B cell (primary cell): ENCODE measurements around the gene BPIFA3. TPM values are rescaled to one million over a fixed set of nuclear protein-coding genes. Genes with fewer than 3 reads are reported as not detected.

ENCODE experiments used
- ATAC-seq: fragments of 200-7000 bp; cut with Tn5 transposase; one replicate; pipeline ENCODE4 v1.10.0; 2021; ENCODE audit warnings: low read depth, mild to moderate bottlenecking, moderate number of reproducible peaks, moderate library complexity
- CTCF ChIA-PET: fragments of 350-600 bp; sonication (Branson Sonifier 250); formaldehyde crosslinking; loops from one replicate; lab custom pipeline; 2021; ENCODE audit warnings: antibody characterized with exemption, inconsistent platforms; lab: Charles Lee
- POLR2A ChIA-PET: fragments of 350-600 bp; sonication (Branson Sonifier 250); formaldehyde crosslinking; loops from one replicate; lab custom pipeline; 2021; ENCODE audit warnings: antibody characterized with exemption; lab: Charles Lee
- DNase-seq: peaks from one replicate; pipeline ENCODE4 v3.0.0; 2013
- H2AFZ ChIP-seq: 2 replicates; pipeline ENCODE4 v1.6.1; 2012; ENCODE audit warnings: mild to moderate bottlenecking, low read depth, low read length; ENCODE audit not compliant: insufficient read depth, poor library complexity, severe bottlenecking
- H3K27ac ChIP-seq, 2 donors: 1 replicate in 1 of 2; 2 replicates in 1 of 2; pipeline ENCODE4 v1.5.1; 2012 to 2013; ENCODE audit warnings: low read length in 2 of 2, mild to moderate bottlenecking in 2 of 2, moderate library complexity in 1 of 2
- H3K27me3 ChIP-seq, 4 experiments: fragments of 200-600 bp in 1 of 4; sonication (generic) in 1 of 4; replicated peaks in 1 of 4; 1 replicate in 2 of 4; 2 replicates in 2 of 4; pipeline versions ENCODE4 v1.6.1 to v1.7.0; 2013 to 2016; ENCODE audit warnings: low read length in 3 of 4, mild to moderate bottlenecking in 2 of 4, mixed read lengths in 1 of 4, moderate library complexity in 1 of 4; ENCODE audit not compliant: insufficient read depth in 4 of 4, control insufficient read depth in 3 of 4; ENCODE audit errors: control extremely low read depth in 1 of 4
- H3K36me3 ChIP-seq, 2 experiments: replicated peaks in 1 of 2; 1 replicate in 1 of 2; 2 replicates in 1 of 2; pipeline versions ENCODE4 v1.6.1 to v1.7.1; 2013; ENCODE audit warnings: low read length in 1 of 2; ENCODE audit not compliant: insufficient read depth in 2 of 2, control insufficient read depth in 1 of 2; ENCODE audit errors: control extremely low read depth in 1 of 2, extremely low read depth in 1 of 2
- H3K4me1 ChIP-seq, 2 donors: fragments of 200-600 bp in 1 of 2; sonication (generic) in 1 of 2; 1 replicate in 1 of 2; 2 replicates in 1 of 2; pipeline versions ENCODE4 v1.5.1 to v1.6.1; 2013 to 2017; ENCODE audit warnings: low read length in 2 of 2; ENCODE audit not compliant: control insufficient read depth in 2 of 2, insufficient read depth in 2 of 2
- H3K4me2 ChIP-seq: replicated peaks from 2 replicates; pipeline ENCODE3; 2012; ENCODE audit warnings: mild to moderate bottlenecking, low read depth, low read length; ENCODE audit not compliant: poor library complexity, severe bottlenecking
- H3K4me3 ChIP-seq, 5 experiments: fragments of 200-600 bp in 1 of 5; sonication (generic) in 1 of 5; 1 replicate in 3 of 5; 2 replicates in 2 of 5; pipeline versions ENCODE4 v1.5.1 to v1.7.0; 2011 to 2016; ENCODE audit warnings: low read length in 4 of 5, mild to moderate bottlenecking in 4 of 5, low read depth in 2 of 5, control low read depth in 1 of 5, moderate library complexity in 1 of 5; ENCODE audit not compliant: insufficient read depth in 1 of 5; ENCODE audit errors: control extremely low read depth in 1 of 5, extremely low read depth in 1 of 5
- H3K79me2 ChIP-seq: fragments of 200-600 bp; sonication (generic); one replicate; pipeline ENCODE4 v1.6.0; 2016; ENCODE audit warnings: low read length; ENCODE audit not compliant: control insufficient read depth, insufficient read depth
- H3K9ac ChIP-seq: fragments of 200-600 bp; sonication (generic); 2 replicates; pipeline ENCODE4 v1.6.1; 2017; ENCODE audit warnings: mild to moderate bottlenecking, low read length, moderate library complexity
- H3K9me3 ChIP-seq, 3 donors: one replicate each; pipeline versions ENCODE4 v1.6.1 to v1.7.1; 2013; ENCODE audit warnings: low read length in 2 of 3; ENCODE audit not compliant: control insufficient read depth in 2 of 3, insufficient read depth in 1 of 3; ENCODE audit errors: control extremely low read depth in 1 of 3
- H4K20me1 ChIP-seq: 2 replicates; pipeline ENCODE4 v1.6.0; 2012; ENCODE audit warnings: mild to moderate bottlenecking, low read length; ENCODE audit not compliant: insufficient read depth, control insufficient read depth, poor library complexity, severe bottlenecking
- H3K27ac Mint-ChIP-seq: one replicate; pipeline ENCODE4 v1.8.0; 2021; ENCODE audit warnings: mixed read lengths
- H3K27me3 Mint-ChIP-seq: one replicate; pipeline ENCODE4 v1.8.0; 2021; ENCODE audit warnings: mixed read lengths
- H3K4me1 Mint-ChIP-seq: one replicate; pipeline ENCODE4 v1.8.0; 2021; ENCODE audit warnings: mixed read lengths
- H3K4me3 Mint-ChIP-seq: one replicate; pipeline ENCODE4 v1.8.0; 2021; ENCODE audit warnings: mixed read lengths
- H3K9me3 Mint-ChIP-seq: one replicate; pipeline ENCODE4 v1.8.0; 2022; ENCODE audit warnings: mixed read lengths; ENCODE audit not compliant: insufficient read depth
- CTCF ChIP-seq: fragments of 200-600 bp; IDR thresholded peaks from one replicate; pipeline ENCODE4 v1.8.0; 2022; ENCODE audit warnings: antibody characterized with exemption, mild to moderate bottlenecking
- EZH2 ChIP-seq: IDR thresholded peaks from 2 replicates; pipeline ENCODE4 v1.6.1; 2012; ENCODE audit warnings: borderline replicate concordance, low read depth, mild to moderate bottlenecking, moderate library complexity, low read length; ENCODE audit not compliant: insufficient read depth, poor library complexity, severe bottlenecking
- WGBS: methylation state at CpG from one replicate; pipeline ENCODE4 v1.1.5; 2013; ENCODE audit warnings: missing lambda C conversion rate; ENCODE audit not compliant: insufficient coverage; 5-methylcytosine and 5-hydroxymethylcytosine counted together
- intact Hi-C: fragments of 100-400 bp; cut with micrococcal nuclease; formaldehyde crosslinking; loops from one replicate; pipeline ENCODE4 v1.10.0; 2022
- polyA plus RNA-seq: library from polyadenylated mRNA; depleted of rRNA; stranded (reverse); fragments of >200 nt; gene quantifications from 2 replicates; pipeline ENCODE4 v1.2.3, GENCODE V29; 2012
- total RNA-seq, 2 donors: library from RNA; stranded (reverse); fragments of 120-200 nt in 1 of 2; gene quantifications; 1 replicate in 1 of 2; 2 replicates in 1 of 2; pipeline versions ENCODE4 v1.2.3 to v1.2.4, GENCODE V29; 2013 to 2022

The BPIFA3 gene
- total and polyA plus RNA-seq, 2 donors (not counting 1 experiment from before 2014, with no cell fraction given), result not detected

GRCh38 chr20:33250666-33251065 is 33.5 kb downstream of the BPIFA3 start:
- ATAC-seq, result no peak
- H3K36me3 ChIP-seq, result no peaks in the 10 kb centered on the region
- no peak overlapping the region for H3K27ac ChIP-seq
- WGBS, result 75% methylated on average over 1 of the region's 2 CpGs
- no peak for DNase-seq
- H3K27me3 ChIP-seq, result no peaks in the 10 kb centered on the region
- no peaks in the 10 kb centered on the region for H3K4me1 Mint-ChIP-seq
- no peaks in the 10 kb centered on the region for H3K9me3 ChIP-seq
- no peak for TF ChIP-seq CTCF
- TF ChIP-seq EZH2, result no peak
- intact Hi-C loops, result no loop called here
- no peak overlapping the region for H3K9ac ChIP-seq
- peaks cover 13% of the 10 kb centered on the region for H3K27me3 Mint-ChIP-seq
- no peaks in the 10 kb centered on the region for H3K4me1 ChIP-seq
- H3K4me3 ChIP-seq, result no peak overlapping the region
- no peak overlapping the region for H3K27ac Mint-ChIP-seq
- ChIA-PET POLR2A (no interaction called here), CTCF (no interaction called here)
- no peaks in the 10 kb centered on the region for H3K79me2 ChIP-seq
- no peaks in the 10 kb centered on the region for H3K9me3 Mint-ChIP-seq
- no peak overlapping the region for H3K4me3 Mint-ChIP-seq
- H3K4me2 ChIP-seq, result no peak overlapping the region
- no peaks in the 10 kb centered on the region for H4K20me1 ChIP-seq
- no peak overlapping the region for H2AFZ ChIP-seq

- DNase-seq, result no peak
- H4K20me1 ChIP-seq, result no peaks in the 10 kb centered on the region
- no peaks in the 10 kb centered on the region for H3K36me3 ChIP-seq
- H3K4me3 ChIP-seq, result no peak overlapping the region
- no peak for ATAC-seq
- H2AFZ ChIP-seq, result no peak overlapping the region
- H3K79me2 ChIP-seq, result no peaks in the 10 kb centered on the region
- no peak overlapping the region for H3K4me2 ChIP-seq
- POLR2A ChIA-PET, result no interaction called here
- H3K9me3 ChIP-seq, result no peaks in the 10 kb centered on the region
- 88% methylated on average over 1 of the region's 3 CpGs for WGBS
- H3K4me1 ChIP-seq, result no peaks in the 10 kb centered on the region
- no peak overlapping the region for H3K4me3 Mint-ChIP-seq
- no peak overlapping the region for H3K9ac ChIP-seq
- no peaks in the 10 kb centered on the region for H3K4me1 Mint-ChIP-seq
- H3K27me3 Mint-ChIP-seq, result peaks cover 19% of the 10 kb centered on the region
- H3K27me3 ChIP-seq, result peaks cover 0 to under 1% (median 0%) of the 10 kb centered on the region in 4 experiments
- intact Hi-C loops, result no loop called here
- CTCF ChIA-PET, result no interaction called here
- no peaks in the 10 kb centered on the region for H3K9me3 Mint-ChIP-seq
- TF ChIP-seq EZH2 (no peak), CTCF (no peak)
- no peak overlapping the region for H3K27ac Mint-ChIP-seq
- no peak overlapping the region for H3K27ac ChIP-seq
Measured at GRCh38 chr20:33251496-33251895, 34.3 kb downstream of the BPIFA3 start.
